ENCODE measurements around the gene TSHZ1.

DNA sequence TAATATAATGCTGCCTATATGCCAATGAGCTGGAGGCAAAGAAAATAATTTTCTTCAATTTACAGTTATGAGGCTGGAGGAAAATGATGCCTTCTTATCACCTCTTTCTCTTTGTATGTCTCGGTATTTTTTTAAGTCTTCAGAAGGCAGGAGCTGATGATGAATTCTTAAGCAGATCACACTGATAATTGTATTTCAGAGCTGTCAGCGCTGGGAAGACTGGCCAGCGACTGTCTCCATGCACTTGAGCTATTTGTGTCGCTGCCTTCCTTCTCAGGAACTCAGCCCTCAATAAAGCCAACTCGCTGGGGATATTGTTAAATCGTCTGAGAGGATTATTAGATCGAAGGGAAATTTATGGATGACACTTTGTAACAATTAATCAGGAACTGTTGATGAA, 42.0 kb upstream of the TSHZ1 start:
- TF ChIP-seq, protein P1, sequence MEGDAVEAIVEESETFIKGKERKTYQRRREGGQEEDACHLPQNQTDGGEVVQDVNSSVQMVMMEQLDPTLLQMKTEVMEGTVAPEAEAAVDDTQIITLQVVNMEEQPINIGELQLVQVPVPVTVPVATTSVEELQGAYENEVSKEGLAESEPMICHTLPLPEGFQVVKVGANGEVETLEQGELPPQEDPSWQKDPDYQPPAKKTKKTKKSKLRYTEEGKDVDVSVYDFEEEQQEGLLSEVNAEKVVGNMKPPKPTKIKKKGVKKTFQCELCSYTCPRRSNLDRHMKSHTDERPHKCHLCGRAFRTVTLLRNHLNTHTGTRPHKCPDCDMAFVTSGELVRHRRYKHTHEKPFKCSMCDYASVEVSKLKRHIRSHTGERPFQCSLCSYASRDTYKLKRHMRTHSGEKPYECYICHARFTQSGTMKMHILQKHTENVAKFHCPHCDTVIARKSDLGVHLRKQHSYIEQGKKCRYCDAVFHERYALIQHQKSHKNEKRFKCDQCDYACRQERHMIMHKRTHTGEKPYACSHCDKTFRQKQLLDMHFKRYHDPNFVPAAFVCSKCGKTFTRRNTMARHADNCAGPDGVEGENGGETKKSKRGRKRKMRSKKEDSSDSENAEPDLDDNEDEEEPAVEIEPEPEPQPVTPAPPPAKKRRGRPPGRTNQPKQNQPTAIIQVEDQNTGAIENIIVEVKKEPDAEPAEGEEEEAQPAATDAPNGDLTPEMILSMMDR (IDR thresholded peaks at IDR 0.05 in 8 of 11, conservative IDR thresholded peaks at IDR 0.05 in 3 of 11), result no peak
- TF ChIP-seq POLR2A (IDR thresholded peaks at IDR 0.05), result no peak
- no peak for TF ChIP-seq POLR2AphosphoS5 (IDR thresholded peaks at IDR 0.05)

Data from spleen (tissue), 7 donors.